Measurements from ENCODE around the gene CDCA7.

The CDCA7 gene

DNA sequence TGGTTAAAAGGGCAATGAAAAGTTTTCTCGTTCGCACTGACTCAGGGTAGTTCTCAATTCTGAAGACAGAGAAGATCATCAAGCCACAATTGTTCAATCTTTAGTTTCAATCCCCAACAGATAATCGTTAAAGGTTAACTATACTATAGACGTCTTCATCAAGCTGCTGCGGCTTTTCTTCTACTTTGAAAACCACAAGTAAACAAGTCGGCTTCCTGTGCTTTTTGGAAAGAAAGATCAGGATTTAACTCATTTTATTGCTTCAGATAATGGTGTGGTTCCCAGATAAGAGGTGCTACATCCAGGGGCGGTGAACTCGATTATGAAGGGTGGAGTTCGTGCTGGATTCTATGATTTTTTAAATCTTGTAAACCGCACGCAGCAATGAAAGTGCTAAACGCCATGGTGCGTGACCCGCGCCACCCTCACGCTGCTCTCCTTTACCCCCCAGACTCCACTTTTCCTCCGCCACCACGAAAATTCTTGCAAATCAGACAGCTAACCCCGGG, 545 bp upstream of the CDCA7 start:
- Histone ChIP-seq H3K4me2 (ENCODE audit: low read length) (peak overlapping the region; percentile 88), H3K27me3 (ENCODE audit: insufficient read depth, low read length) (no peaks in the 10 kb centered on the region), H3F3A (ENCODE audit: insufficient read depth, low read length) (0 out of 2 replicates have a peak, but pooled peaks cover 3% of the 10 kb centered on the region), H3K79me2 (ENCODE audit: insufficient read depth, low read length) (peaks cover 39% of the 10 kb centered on the region), H3K4me1 (ENCODE audit: insufficient read depth, low read length, severe bottlenecking) (peaks cover 78% of the 10 kb centered on the region), H3K9ac (ENCODE audit: low read length) (peak overlapping the region; percentile 100), H3K9me3 (ENCODE audit: low read length) (no peaks in the 10 kb centered on the region), H3K36me3 (ENCODE audit: insufficient read depth, low read length) (peaks cover 35% of the 10 kb centered on the region), H4K20me1 (ENCODE audit: insufficient read depth, low read length) (no peaks in the 10 kb centered on the region), H3K4me3 (ENCODE audit: low read depth, low read length, poor library complexity, severe bottlenecking) (peak overlapping the region; percentile 98), H3K27ac (ENCODE audit: low read depth, low read length, poor library complexity, severe bottlenecking) (peak overlapping the region; percentile 95), H3K9me2 (ENCODE audit: low read depth, low read length) (no peaks in the 10 kb centered on the region), H2AFZ (ENCODE audit: low read length) (no peak overlapping the region)
- TF ChIP-seq EZH2 (IDR thresholded peaks at IDR 0.05; ENCODE audit: borderline replicate concordance, low read length) = no peak
- TF ChIP-seq, protein P1, sequence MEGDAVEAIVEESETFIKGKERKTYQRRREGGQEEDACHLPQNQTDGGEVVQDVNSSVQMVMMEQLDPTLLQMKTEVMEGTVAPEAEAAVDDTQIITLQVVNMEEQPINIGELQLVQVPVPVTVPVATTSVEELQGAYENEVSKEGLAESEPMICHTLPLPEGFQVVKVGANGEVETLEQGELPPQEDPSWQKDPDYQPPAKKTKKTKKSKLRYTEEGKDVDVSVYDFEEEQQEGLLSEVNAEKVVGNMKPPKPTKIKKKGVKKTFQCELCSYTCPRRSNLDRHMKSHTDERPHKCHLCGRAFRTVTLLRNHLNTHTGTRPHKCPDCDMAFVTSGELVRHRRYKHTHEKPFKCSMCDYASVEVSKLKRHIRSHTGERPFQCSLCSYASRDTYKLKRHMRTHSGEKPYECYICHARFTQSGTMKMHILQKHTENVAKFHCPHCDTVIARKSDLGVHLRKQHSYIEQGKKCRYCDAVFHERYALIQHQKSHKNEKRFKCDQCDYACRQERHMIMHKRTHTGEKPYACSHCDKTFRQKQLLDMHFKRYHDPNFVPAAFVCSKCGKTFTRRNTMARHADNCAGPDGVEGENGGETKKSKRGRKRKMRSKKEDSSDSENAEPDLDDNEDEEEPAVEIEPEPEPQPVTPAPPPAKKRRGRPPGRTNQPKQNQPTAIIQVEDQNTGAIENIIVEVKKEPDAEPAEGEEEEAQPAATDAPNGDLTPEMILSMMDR (IDR thresholded peaks at IDR 0.05; ENCODE audit: low read length) = no peak

- H3K4me2 ChIP-seq (ENCODE audit: low read length) = peak overlapping the region; percentile 88
- TF ChIP-seq, protein P1 (IDR thresholded peaks at IDR 0.05; ENCODE audit: low read length) = no peak
- TF ChIP-seq EZH2 (IDR thresholded peaks at IDR 0.05; ENCODE audit: borderline replicate concordance, low read length) = no peak
- no peaks in the 10 kb centered on the region for H3F3A ChIP-seq (ENCODE audit: insufficient read depth, low read length)
- no peaks in the 10 kb centered on the region for H3K9me3 ChIP-seq (ENCODE audit: low read length)
- peak overlapping the region; percentile 98 for H3K4me3 ChIP-seq (ENCODE audit: low read depth, low read length, poor library complexity, severe bottlenecking)
- H3K9me2 ChIP-seq (ENCODE audit: low read depth, low read length) = no peaks in the 10 kb centered on the region
- H3K27ac ChIP-seq (ENCODE audit: low read depth, low read length, poor library complexity, severe bottlenecking) = peak overlapping the region; percentile 95
- peaks cover 78% of the 10 kb centered on the region for H3K4me1 ChIP-seq (ENCODE audit: insufficient read depth, low read length, severe bottlenecking)
- peaks cover 47% of the 10 kb centered on the region for H3K36me3 ChIP-seq (ENCODE audit: insufficient read depth, low read length)
- H3K79me2 ChIP-seq (ENCODE audit: insufficient read depth, low read length) = peaks cover 51% of the 10 kb centered on the region
- H2AFZ ChIP-seq (ENCODE audit: low read length) = no peak overlapping the region
- peak overlapping the region; percentile 100 for H3K9ac ChIP-seq (ENCODE audit: low read length)
- H4K20me1 ChIP-seq (ENCODE audit: insufficient read depth, low read length) = no peaks in the 10 kb centered on the region
- H3K27me3 ChIP-seq (ENCODE audit: insufficient read depth, low read length) = no peaks in the 10 kb centered on the region
Observed at GRCh38 chr2:173355132-173355865, 627 bp downstream of the CDCA7 start.

DNA sequence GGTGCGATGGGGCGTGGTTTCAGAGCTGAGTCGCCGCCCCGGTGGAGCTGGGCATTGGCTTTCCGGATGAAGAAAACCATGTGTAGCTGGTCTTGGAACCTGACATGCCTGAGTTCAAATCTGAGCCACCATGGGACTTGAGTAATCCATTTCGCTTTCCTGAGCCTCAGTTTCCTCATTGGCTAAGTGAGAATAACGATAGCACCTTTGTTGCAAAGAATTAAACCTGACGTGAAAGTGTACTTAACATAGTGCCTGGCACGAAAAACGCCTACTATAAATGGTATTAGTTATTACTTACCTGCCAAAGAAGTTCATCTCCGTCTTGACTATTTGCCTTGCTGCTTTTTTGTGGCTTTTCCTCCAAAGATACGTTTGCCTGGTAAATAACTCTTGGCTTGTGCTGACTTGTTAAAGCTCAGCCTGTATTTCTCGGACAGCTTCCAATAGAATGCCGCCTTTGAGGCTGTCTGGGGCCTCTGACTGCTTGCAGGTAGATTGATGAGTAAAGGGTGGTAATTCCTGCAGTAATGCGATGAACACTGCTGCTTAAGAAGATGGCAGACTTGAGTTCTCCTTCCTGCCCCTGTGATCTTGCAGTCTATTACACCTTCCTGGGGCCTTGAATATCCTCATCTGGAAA, 1.3 kb downstream of the CDCA7 start:
- Histone ChIP-seq H3K4me3 (ENCODE audit: low read depth, low read length, poor library complexity, severe bottlenecking) (peak overlapping the region; percentile 98), H3K27ac (ENCODE audit: low read depth, low read length, poor library complexity, severe bottlenecking) (peak overlapping the region; percentile 95), H3K9me2 (ENCODE audit: low read depth, low read length) (no peaks in the 10 kb centered on the region), H3F3A (ENCODE audit: insufficient read depth, low read length) (no peaks in the 10 kb centered on the region), H3K4me2 (ENCODE audit: low read length) (peak overlapping the region; percentile 81), H3K9me3 (ENCODE audit: low read length) (no peaks in the 10 kb centered on the region), H3K27me3 (ENCODE audit: insufficient read depth, low read length) (no peaks in the 10 kb centered on the region), H3K4me1 (ENCODE audit: insufficient read depth, low read length, severe bottlenecking) (peaks cover 77% of the 10 kb centered on the region), H2AFZ (ENCODE audit: low read length) (no peak overlapping the region), H3K36me3 (ENCODE audit: insufficient read depth, low read length) (peaks cover 54% of the 10 kb centered on the region), H4K20me1 (ENCODE audit: insufficient read depth, low read length) (no peaks in the 10 kb centered on the region), H3K9ac (ENCODE audit: low read length) (peak overlapping the region; percentile 100), H3K79me2 (ENCODE audit: insufficient read depth, low read length) (peaks cover 58% of the 10 kb centered on the region)
- TF ChIP-seq, protein P1 (IDR thresholded peaks at IDR 0.05; ENCODE audit: low read length) = no peak
- TF ChIP-seq EZH2 (IDR thresholded peaks at IDR 0.05; ENCODE audit: borderline replicate concordance, low read length) = no peak

All from OCI-LY1 (cell line).